Measurements from ENCODE around the gene PSMD4. TPM values are rescaled to one million over a fixed set of nuclear protein-coding genes. Genes with fewer than 3 reads are reported as not detected.
A peak's percentile ranks its signal among the peaks of the same experiment; 100 is the strongest.
"Not testable (repeated sequence)": the region's sequence is repeated elsewhere in the genome, so short reads cannot be mapped to it uniquely, and the experiment has no call there.

The PSMD4 gene
- 100 to 1,000 TPM; 115 to 118 TPM for total RNA-seq
- polyA plus RNA-seq: 100 to 1,000 TPM; 144 to 162 TPM
- long read RNA-seq, donor 1, transcript PSMD4-202 (10 exons, 1,350 nt): major isoform, 358 of 441 reads
- long read RNA-seq, donor 1, transcript PSMD4-201 (10 exons, 1,333 nt): minor isoform, 19 of 441 reads
- long read RNA-seq, donor 1, partial matches to known transcripts: 12 of 441 reads
- long read RNA-seq, donor 1, other reads (novel, unspliced or antisense): 52 of 441 reads
- long read RNA-seq, donor 2, transcript PSMD4-201 (10 exons, 1,333 nt): minor isoform, 5 of 92 reads
- long read RNA-seq, donor 2, transcript PSMD4-202 (10 exons, 1,350 nt): major isoform, 73 of 92 reads
- long read RNA-seq, donor 2, partial matches to known transcripts: 4 of 92 reads
- long read RNA-seq, donor 2, other reads (novel, unspliced or antisense): 10 of 92 reads

GRCh38 chr1:151254217-151255213 lies at the start of gene PSMD4:
Gene PSMD4, plus strand, starts transcription at chr1:151254734. Its CDS starts 49 bp downstream, at chr1:151254783.
- peaks cover 0 to 3% of the 10 kb centered on the region in 2 donors for H3K4me1 ChIP-seq (ENCODE audit: control insufficient read depth in 1 of 2, insufficient read depth in 2 of 2, low read length in 2 of 2)
- H3K36me3 ChIP-seq (ENCODE audit: control insufficient read depth in 1 of 2, insufficient read depth in 2 of 2, low read length in 1 of 2): peaks cover 2% of the 10 kb centered on the region in 2 donors
- peak; percentile 98 for ATAC-seq (ENCODE audit: low FRiP score)
- H3K27ac ChIP-seq (ENCODE audit: low read depth in 1 of 2, low read length in 2 of 2): peak within 1 kb of the TSS; percentile 37 to 49
- DNase-seq: peak; percentile 97 to 98
- no peaks in the 10 kb centered on the region for H3K27me3 ChIP-seq (ENCODE audit: control insufficient read depth in 1 of 2, insufficient read depth in 2 of 2, low read length in 1 of 2)
- 8 to 9% methylated on average over 56 of the region's 56 CpGs for WGBS, 2 donors
- H3K4me3 ChIP-seq (ENCODE audit: low read length in 2 of 2): peak within 1 kb of the TSS; percentile 67 to 78
- intact Hi-C loops (cut with DNase I): loop anchor here in 1 of 2 donors (5.0 kb wide), 1 partner anchor 57 kb away; the partner anchor contains the start of gene PIP5K1A
- H3K9me3 ChIP-seq (ENCODE audit: control insufficient read depth, low read length): no peaks in the 10 kb centered on the region

DNA sequence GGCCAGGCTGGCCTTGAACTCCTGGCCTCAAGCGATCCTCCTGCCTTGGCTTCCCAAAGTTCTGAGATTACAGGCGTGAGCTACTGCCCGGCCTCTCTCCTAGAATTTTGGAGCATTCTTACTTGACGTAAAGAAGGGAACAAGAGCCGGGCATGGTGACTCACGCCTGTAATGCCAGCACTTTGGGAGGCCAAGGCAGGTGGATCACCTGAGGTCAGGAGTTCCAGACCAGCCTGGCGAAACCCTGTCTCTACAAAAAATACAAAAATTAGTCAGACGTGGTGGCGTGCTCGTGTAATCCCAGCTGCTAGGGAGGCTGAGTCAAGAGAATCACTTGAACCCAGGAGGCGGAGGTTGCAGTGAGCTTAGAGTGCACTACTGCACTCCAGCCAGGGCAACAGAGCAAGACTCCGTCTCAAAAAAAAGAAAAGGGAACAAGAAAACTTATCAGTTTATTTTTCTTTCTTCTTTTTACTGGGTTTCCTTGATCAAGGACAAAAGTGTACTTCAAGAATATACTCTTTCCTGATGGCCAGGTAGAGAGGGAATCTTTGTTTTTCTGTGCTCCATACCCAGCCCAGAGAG lies 49.1 kb upstream of the PSMD4 start:
- 91 to 92% methylated on average over 12 of the region's 12 CpGs for WGBS, 2 donors
- H3K36me3 ChIP-seq (ENCODE audit: control insufficient read depth in 1 of 2, insufficient read depth in 2 of 2, low read length in 1 of 2); intact Hi-C loops (cut with DNase I); H3K27ac ChIP-seq (ENCODE audit: low read depth in 1 of 2, low read length in 2 of 2); H3K4me1 ChIP-seq (ENCODE audit: control insufficient read depth in 1 of 2, insufficient read depth in 2 of 2, low read length in 2 of 2); DNase-seq; ATAC-seq (ENCODE audit: low FRiP score); H3K27me3 ChIP-seq (ENCODE audit: control insufficient read depth in 1 of 2, insufficient read depth in 2 of 2, low read length in 1 of 2); H3K4me3 ChIP-seq (ENCODE audit: low read length in 2 of 2); H3K9me3 ChIP-seq (ENCODE audit: control insufficient read depth, low read length): not testable (repeated sequence)

- no peak for DNase-seq
- H3K27me3 ChIP-seq (ENCODE audit: control insufficient read depth in 1 of 2, insufficient read depth in 2 of 2, low read length in 1 of 2): no peaks in the 10 kb centered on the region
- no peak for ATAC-seq (ENCODE audit: low FRiP score)
- no peaks in the 10 kb centered on the region for H3K9me3 ChIP-seq (ENCODE audit: control insufficient read depth, low read length)
- intact Hi-C loops (cut with DNase I): no loop called here
- no peak overlapping the region for H3K4me3 ChIP-seq (ENCODE audit: low read length in 2 of 2)
- H3K27ac ChIP-seq (ENCODE audit: low read depth in 1 of 2, low read length in 2 of 2): no peak overlapping the region
- H3K36me3 ChIP-seq (ENCODE audit: control insufficient read depth in 1 of 2, insufficient read depth in 2 of 2, low read length in 1 of 2): no peaks in the 10 kb centered on the region
- no peaks in the 10 kb centered on the region for H3K4me1 ChIP-seq (ENCODE audit: control insufficient read depth in 1 of 2, insufficient read depth in 2 of 2, low read length in 2 of 2)
- 14 to 35% methylated on average over 1 of the region's 1 CpG for WGBS, 2 donors
These were observed 43.7 kb upstream of the PSMD4 start for GRCh38 chr1:151210830-151211229.

GRCh38 chr1:151211972-151212705 lies 42.4 kb upstream of the PSMD4 start:
- ATAC-seq (ENCODE audit: low FRiP score) (no peak), DNase-seq (no peak)
- H3K4me1 ChIP-seq (ENCODE audit: control insufficient read depth in 1 of 2, insufficient read depth in 2 of 2, low read length in 2 of 2): no peaks in the 10 kb centered on the region
- no peaks in the 10 kb centered on the region for H3K27me3 ChIP-seq (ENCODE audit: control insufficient read depth in 1 of 2, insufficient read depth in 2 of 2, low read length in 1 of 2)
- H3K9me3 ChIP-seq (ENCODE audit: control insufficient read depth, low read length): no peaks in the 10 kb centered on the region
- H3K4me3 ChIP-seq (ENCODE audit: low read length in 2 of 2): no peak overlapping the region
- H3K36me3 ChIP-seq (ENCODE audit: control insufficient read depth in 1 of 2, insufficient read depth in 2 of 2, low read length in 1 of 2): no peaks in the 10 kb centered on the region
- intact Hi-C loops (cut with DNase I): no loop called here
- no peak overlapping the region for H3K27ac ChIP-seq (ENCODE audit: low read depth in 1 of 2, low read length in 2 of 2)
- 90 to 93% methylated on average over 15 of the region's 15 CpGs for WGBS, 2 donors

DNA sequence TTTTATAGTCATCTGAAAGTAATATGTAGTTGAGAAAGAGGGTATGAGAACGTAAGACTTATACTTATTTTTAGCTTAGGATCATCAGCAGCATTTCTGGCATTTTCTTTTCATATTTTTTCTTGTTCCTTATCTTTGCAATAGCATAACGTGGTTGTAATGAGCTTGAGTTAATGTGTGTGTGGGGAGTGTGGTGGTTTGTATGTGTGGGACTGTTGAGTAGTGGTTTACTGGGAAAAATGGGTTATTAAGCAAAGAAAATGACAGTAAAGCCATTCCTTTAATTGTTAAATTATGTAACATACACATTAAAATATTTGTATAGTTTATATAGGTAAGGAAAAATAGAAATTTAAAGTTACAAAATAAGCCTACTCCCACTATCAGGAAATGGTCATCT lies 41.0 kb upstream of the PSMD4 start:
- Histone ChIP-seq H3K27me3 (ENCODE audit: control insufficient read depth in 1 of 2, insufficient read depth in 2 of 2, low read length in 1 of 2) (no peaks in the 10 kb centered on the region), H3K9me3 (ENCODE audit: control insufficient read depth, low read length) (no peaks in the 10 kb centered on the region), H3K27ac (ENCODE audit: low read depth in 1 of 2, low read length in 2 of 2) (no peak overlapping the region), H3K4me1 (ENCODE audit: control insufficient read depth in 1 of 2, insufficient read depth in 2 of 2, low read length in 2 of 2) (no peaks in the 10 kb centered on the region), H3K36me3 (ENCODE audit: control insufficient read depth in 1 of 2, insufficient read depth in 2 of 2, low read length in 1 of 2) (no peaks in the 10 kb centered on the region), H3K4me3 (ENCODE audit: low read length in 2 of 2) (no peak overlapping the region)
- intact Hi-C loops (cut with DNase I): no loop called here
- 1 to 8% methylated on average over 2 of the region's 2 CpGs for WGBS, 2 donors
- no peak for DNase-seq
- no peak for ATAC-seq (ENCODE audit: low FRiP score)

GRCh38 chr1:151221616-151222015 lies 32.9 kb upstream of the PSMD4 start:
- H3K27me3 ChIP-seq (ENCODE audit: control insufficient read depth in 1 of 2, insufficient read depth in 2 of 2, low read length in 1 of 2): no peaks in the 10 kb centered on the region
- no peaks in the 10 kb centered on the region for H3K4me1 ChIP-seq (ENCODE audit: control insufficient read depth in 1 of 2, insufficient read depth in 2 of 2, low read length in 2 of 2)
- H3K27ac ChIP-seq (ENCODE audit: low read depth in 1 of 2, low read length in 2 of 2): no peak overlapping the region
- ATAC-seq (ENCODE audit: low FRiP score): no peak
- H3K36me3 ChIP-seq (ENCODE audit: control insufficient read depth in 1 of 2, insufficient read depth in 2 of 2, low read length in 1 of 2): peaks cover 0 to 2% of the 10 kb centered on the region in 2 donors
- no peaks in the 10 kb centered on the region for H3K9me3 ChIP-seq (ENCODE audit: control insufficient read depth, low read length)
- H3K4me3 ChIP-seq (ENCODE audit: low read length in 2 of 2): no peak overlapping the region
- intact Hi-C loops (cut with DNase I): no loop called here
- WGBS, 2 donors: 82 to 83% methylated on average over 1 of the region's 1 CpG
- no peak for DNase-seq

- WGBS, 2 donors: 55 to 63% methylated on average over 4 of the region's 4 CpGs
- no peak for ATAC-seq (ENCODE audit: low FRiP score)
- no peak for DNase-seq
- H3K9me3 ChIP-seq (ENCODE audit: control insufficient read depth, low read length): no peaks in the 10 kb centered on the region
- peaks cover 0 to 2% of the 10 kb centered on the region in 2 donors for H3K36me3 ChIP-seq (ENCODE audit: control insufficient read depth in 1 of 2, insufficient read depth in 2 of 2, low read length in 1 of 2)
- intact Hi-C loops (cut with DNase I): no loop called here
- no peak overlapping the region for H3K4me3 ChIP-seq (ENCODE audit: low read length in 2 of 2)
- no peaks in the 10 kb centered on the region for H3K27me3 ChIP-seq (ENCODE audit: control insufficient read depth in 1 of 2, insufficient read depth in 2 of 2, low read length in 1 of 2)
- no peaks in the 10 kb centered on the region for H3K4me1 ChIP-seq (ENCODE audit: control insufficient read depth in 1 of 2, insufficient read depth in 2 of 2, low read length in 2 of 2)
- H3K27ac ChIP-seq (ENCODE audit: low read depth in 1 of 2, low read length in 2 of 2): no peak overlapping the region
These were observed 32.4 kb upstream of the PSMD4 start for GRCh38 chr1:151222130-151222529.

DNA sequence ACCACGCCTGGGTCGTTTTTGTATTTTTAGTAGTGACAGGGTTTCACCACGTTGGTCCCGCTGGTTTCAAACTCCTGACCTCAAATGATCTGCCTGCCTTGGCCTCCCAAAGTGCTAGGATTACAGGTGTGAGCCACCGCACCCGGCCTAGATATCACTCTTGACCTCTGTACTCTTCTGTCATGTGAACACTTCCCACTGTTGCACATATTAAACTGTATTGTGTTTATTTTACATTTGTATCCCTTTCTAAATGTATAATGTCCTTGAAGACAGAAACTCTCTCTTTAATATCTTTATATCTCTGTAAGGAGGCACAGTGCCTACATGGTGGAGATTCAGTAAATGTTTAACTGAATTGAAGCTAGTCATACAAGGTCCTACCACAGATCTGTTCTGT lies 19.3 kb upstream of the PSMD4 start:
- WGBS, 2 donors: 87 to 94% methylated on average over 6 of the region's 6 CpGs
- intact Hi-C loops (cut with DNase I): no loop called here
- H3K27ac ChIP-seq (ENCODE audit: low read depth in 1 of 2, low read length in 2 of 2): no peak overlapping the region
- no peak overlapping the region for H3K4me3 ChIP-seq (ENCODE audit: low read length in 2 of 2)
- H3K4me1 ChIP-seq (ENCODE audit: control insufficient read depth in 1 of 2, insufficient read depth in 2 of 2, low read length in 2 of 2): no peaks in the 10 kb centered on the region
- no peaks in the 10 kb centered on the region for H3K9me3 ChIP-seq (ENCODE audit: control insufficient read depth, low read length)
- ATAC-seq (ENCODE audit: low FRiP score) (no peak), DNase-seq (no peak)
- no peaks in the 10 kb centered on the region for H3K27me3 ChIP-seq (ENCODE audit: control insufficient read depth in 1 of 2, insufficient read depth in 2 of 2, low read length in 1 of 2)
- H3K36me3 ChIP-seq (ENCODE audit: control insufficient read depth in 1 of 2, insufficient read depth in 2 of 2, low read length in 1 of 2): peaks cover 21 to 23% of the 10 kb centered on the region in 2 donors
